ENCODE measurements around the gene ZNF611.
"Not testable (repeated sequence)": the region's sequence is repeated elsewhere in the genome, so short reads cannot be mapped to it uniquely, and the experiment has no call there.

- TF ChIP-seq EZH2 (IDR thresholded peaks at IDR 0.05; ENCODE audit: borderline replicate concordance); CTCF (IDR thresholded peaks at IDR 0.05; ENCODE audit: poor library complexity): not testable (repeated sequence)
Measured at GRCh38 chr19:52681216-52681615, 53.6 kb downstream of the ZNF611 start.

All from hepatocyte (in vitro differentiated cells).